GM12864 (cell line): ENCODE measurements around the gene PACRG.

Experiments
- DNase-seq: peaks from one replicate; pipeline ENCODE4 v3.0.0-alpha.2; 2011; ENCODE audit warnings: low read depth
- H3K4me3 ChIP-seq: 2 replicates; pipeline ENCODE4 v1.5.1; 2011; ENCODE audit warnings: mild to moderate bottlenecking, low read depth, low read length, control low read depth
- TF ChIP-seq, protein P1 (sequence below): IDR thresholded peaks from 2 replicates; pipeline ENCODE4 v1.5.1; 2011; ENCODE audit warnings: low read depth, mild to moderate bottlenecking, moderate library complexity, low read length, control low read depth, inconsistent platforms; ENCODE audit errors: missing control alignments

The PACRG gene

DNA sequence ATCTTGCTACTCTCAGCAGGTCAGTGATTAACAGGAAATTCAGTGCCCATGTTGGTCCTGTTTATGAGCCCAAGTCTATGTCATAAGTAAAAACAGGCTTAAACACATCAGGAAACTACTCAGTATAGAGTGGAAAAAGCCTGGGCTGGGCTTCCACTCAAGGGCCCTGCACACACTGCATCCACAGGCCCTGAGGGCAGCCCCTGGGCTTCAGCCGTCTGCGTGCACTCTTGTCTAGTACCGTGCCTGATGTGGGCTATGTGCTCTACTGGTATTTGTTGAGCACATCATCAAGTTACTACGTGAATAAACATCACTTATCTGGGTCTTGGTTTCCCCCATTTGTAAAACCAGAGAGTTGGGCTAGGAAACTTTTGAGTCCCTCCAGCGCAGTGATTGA lies 135.2 kb downstream of the PACRG start:
- no peak overlapping the region for H3K4me3 ChIP-seq
- no peak for DNase-seq
- TF ChIP-seq, protein P1, sequence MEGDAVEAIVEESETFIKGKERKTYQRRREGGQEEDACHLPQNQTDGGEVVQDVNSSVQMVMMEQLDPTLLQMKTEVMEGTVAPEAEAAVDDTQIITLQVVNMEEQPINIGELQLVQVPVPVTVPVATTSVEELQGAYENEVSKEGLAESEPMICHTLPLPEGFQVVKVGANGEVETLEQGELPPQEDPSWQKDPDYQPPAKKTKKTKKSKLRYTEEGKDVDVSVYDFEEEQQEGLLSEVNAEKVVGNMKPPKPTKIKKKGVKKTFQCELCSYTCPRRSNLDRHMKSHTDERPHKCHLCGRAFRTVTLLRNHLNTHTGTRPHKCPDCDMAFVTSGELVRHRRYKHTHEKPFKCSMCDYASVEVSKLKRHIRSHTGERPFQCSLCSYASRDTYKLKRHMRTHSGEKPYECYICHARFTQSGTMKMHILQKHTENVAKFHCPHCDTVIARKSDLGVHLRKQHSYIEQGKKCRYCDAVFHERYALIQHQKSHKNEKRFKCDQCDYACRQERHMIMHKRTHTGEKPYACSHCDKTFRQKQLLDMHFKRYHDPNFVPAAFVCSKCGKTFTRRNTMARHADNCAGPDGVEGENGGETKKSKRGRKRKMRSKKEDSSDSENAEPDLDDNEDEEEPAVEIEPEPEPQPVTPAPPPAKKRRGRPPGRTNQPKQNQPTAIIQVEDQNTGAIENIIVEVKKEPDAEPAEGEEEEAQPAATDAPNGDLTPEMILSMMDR: no peak

- DNase-seq: no peak
- TF ChIP-seq, protein P1: no peak
- H3K4me3 ChIP-seq: no peak overlapping the region
These were observed 136.0 kb downstream of the PACRG start for GRCh38 chr6:162863821-162864220.

DNA sequence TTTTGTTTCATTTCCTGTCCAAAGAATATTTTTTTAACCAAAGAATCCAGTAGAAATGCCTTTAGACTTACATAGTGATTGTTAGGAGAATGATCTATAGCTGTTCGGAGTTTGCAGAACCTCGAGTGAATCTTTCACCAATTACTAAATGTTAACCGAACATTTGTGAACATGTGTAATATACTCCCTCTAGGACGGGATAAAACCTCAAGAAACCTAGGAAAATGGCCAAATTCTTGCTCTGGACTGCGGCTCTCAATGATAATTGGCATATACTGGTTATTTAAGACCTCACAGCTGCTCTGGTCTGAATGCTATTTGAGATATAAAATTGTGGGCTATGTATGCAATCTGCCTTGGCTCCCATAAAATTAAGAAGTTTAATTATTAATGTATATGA lies 137.1 kb downstream of the PACRG start:
- TF ChIP-seq, protein P1: no peak
- no peak for DNase-seq

DNA sequence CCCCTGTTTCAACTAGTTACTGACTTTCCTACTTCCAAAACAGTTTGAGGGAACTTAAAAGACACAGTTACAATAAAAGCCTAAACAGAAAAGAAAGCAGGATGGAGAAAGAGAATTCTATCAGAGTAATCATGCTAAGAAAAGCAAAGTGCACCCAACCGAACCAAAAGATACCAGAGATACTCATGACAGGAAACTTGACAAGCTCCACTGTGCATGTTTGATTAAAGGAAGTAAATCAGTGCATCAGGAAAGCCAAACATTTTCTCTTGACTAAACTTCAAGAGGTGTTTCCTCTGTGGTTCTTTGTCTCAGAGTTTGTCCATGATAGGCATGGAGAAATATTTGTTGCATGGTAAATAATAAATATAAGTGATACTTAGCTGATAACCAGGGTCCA lies 138.9 kb downstream of the PACRG start:
- H3K4me3 ChIP-seq: no peak overlapping the region
- DNase-seq: no peak
- TF ChIP-seq, protein P1: no peak

More for the DNA sequence above, 137.1 kb downstream of the PACRG start:
- H3K4me3 ChIP-seq: no peak overlapping the region

DNA sequence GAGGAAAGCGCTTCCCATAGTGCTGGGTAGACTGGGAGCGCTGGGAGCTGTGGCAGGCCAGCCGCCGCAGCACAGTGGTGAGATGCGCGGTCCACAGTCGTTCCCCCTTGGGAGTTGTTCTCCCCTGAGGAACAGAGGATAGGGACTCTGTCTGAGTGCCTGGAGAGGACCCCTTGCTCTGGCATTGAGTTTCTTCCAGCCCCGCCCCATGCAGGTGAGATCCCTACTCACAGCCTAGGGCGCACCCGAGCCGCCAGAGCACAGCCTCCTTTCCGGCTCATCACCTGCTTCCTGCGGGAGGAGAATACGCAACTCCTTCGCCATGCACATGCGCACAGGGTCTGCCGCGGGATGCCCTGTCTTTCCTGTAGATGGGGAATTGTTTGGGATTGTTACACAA lies 140.6 kb downstream of the PACRG start:
- no peak overlapping the region for H3K4me3 ChIP-seq
- DNase-seq: no peak
- TF ChIP-seq, protein P1: no peak

GRCh38 chr6:162871966-162872365 lies 144.2 kb downstream of the PACRG start:
- TF ChIP-seq, protein P1: no peak
- no peak for DNase-seq
- H3K4me3 ChIP-seq: no peak overlapping the region

GRCh38 chr6:162873537-162873936 lies 145.8 kb downstream of the PACRG start:
- H3K4me3 ChIP-seq: no peak overlapping the region
- TF ChIP-seq, protein P1: no peak
- DNase-seq: no peak
